OCI-LY3 (cell line): ENCODE results near the gene PCBP1.

Experiments used
- CTCF ChIP-seq: fragments of 200-600, 300-600 bp; sonication (generic); IDR thresholded peaks from 2 replicates; pipeline ENCODE4 v1.5.1; 2014; ENCODE audit warnings: antibody characterized with exemption, low read length, low read depth
- EZH2phosphoT487 ChIP-seq: fragments of 200-600 bp; shearing (Covaris generic); IDR thresholded peaks from 2 replicates; pipeline ENCODE4 v1.6.1; 2018; ENCODE audit warnings: antibody characterized with exemption, mixed run types, low read depth

- no peak for TF ChIP-seq CTCF
- no peak for TF ChIP-seq EZH2phosphoT487
These were observed 17.2 kb downstream of the PCBP1 start for GRCh38 chr2:70104231-70105111.
